IMR-90 (cell line): ENCODE data around the gene FUT1. TPM values are rescaled to one million over a fixed set of nuclear protein-coding genes. Genes with fewer than 3 reads are reported as not detected.

Source experiments
- ATAC-seq: fragments of 200-7000 bp; cut with Tn5 transposase; 2 replicates; pipeline ENCODE4 v1.9.1; 2020; ENCODE audit warnings: low read depth, mild to moderate bottlenecking, moderate library complexity
- BruUV-seq: library from RNA; stranded (reverse); fragments of 400-500 nt; replicated peaks from 2 replicates; lab custom pipeline; 2021; lab: Mats Ljungman, UMichigan
- CTCF ChIA-PET: fragments of 300-600 bp; formaldehyde crosslinking; extraction: SDS; loops from one replicate; lab custom pipeline; 2021; ENCODE audit warnings: antibody characterized with exemption; lab: Yijun Ruan, JAX
- POLR2A ChIA-PET: fragments of 300-600 bp; sonication (Branson Sonifier 250); formaldehyde crosslinking; loops from one replicate; lab custom pipeline; 2022; ENCODE audit warnings: antibody characterized with exemption; ENCODE audit not compliant: unreplicated experiment; lab: Charles Lee
- DNase-seq: peaks from one replicate; pipeline ENCODE4 v3.0.0; 2013
- H2AFZ ChIP-seq: replicated peaks from 2 replicates; pipeline ENCODE3; 2013; ENCODE audit warnings: low read length, mild to moderate bottlenecking; ENCODE audit not compliant: poor library complexity
- H2AK5ac ChIP-seq: 2 replicates; pipeline ENCODE4 v1.6.1; 2013; ENCODE audit warnings: low read depth, low read length, inconsistent platforms
- H2AK9ac ChIP-seq: replicated peaks from 2 replicates; pipeline ENCODE3; 2013; ENCODE audit warnings: mild to moderate bottlenecking, low read depth, low read length, moderate library complexity; ENCODE audit not compliant: poor library complexity
- H2BK120ac ChIP-seq: 2 replicates; pipeline ENCODE4 v1.6.1; 2013; ENCODE audit warnings: low read depth, low read length, inconsistent platforms
- H2BK15ac ChIP-seq: 3 replicates; pipeline ENCODE4 v1.6.1; 2013; ENCODE audit warnings: low read depth, low read length, inconsistent platforms
- H2BK20ac ChIP-seq: 2 replicates; pipeline ENCODE4 v1.6.1; 2013; ENCODE audit warnings: low read depth, mild to moderate bottlenecking, inconsistent platforms, low read length, moderate library complexity
- H2BK5ac ChIP-seq: 2 replicates; pipeline ENCODE4 v1.6.1; 2013; ENCODE audit warnings: mild to moderate bottlenecking, low read depth, low read length, inconsistent platforms; ENCODE audit not compliant: poor library complexity, severe bottlenecking
- H3K14ac ChIP-seq: replicated peaks from 2 replicates; pipeline ENCODE4 v1.6.1; 2013; ENCODE audit warnings: low read depth, low read length, inconsistent platforms
- H3K18ac ChIP-seq: 2 replicates; pipeline ENCODE4 v1.6.1; 2013; ENCODE audit warnings: low read depth, low read length, control low read depth
- H3K23ac ChIP-seq: 2 replicates; pipeline ENCODE4 v1.6.1; 2013; ENCODE audit warnings: low read depth, low read length, inconsistent platforms
- H3K27ac ChIP-seq: 2 replicates; pipeline ENCODE4 v1.5.1; 2013; ENCODE audit warnings: mild to moderate bottlenecking, control low read depth, low read length; ENCODE audit not compliant: insufficient read depth
- H3K27me3 ChIP-seq: 2 replicates; pipeline ENCODE4 v1.6.1; 2013; ENCODE audit warnings: low read length; ENCODE audit not compliant: control insufficient read depth, insufficient read depth
- H3K36me3 ChIP-seq: 2 replicates; pipeline ENCODE4 v1.6.1; 2013; ENCODE audit warnings: low read length, mixed read lengths; ENCODE audit not compliant: control insufficient read depth, insufficient read depth
- H3K4ac ChIP-seq: 2 replicates; pipeline ENCODE4 v1.6.1; 2013; ENCODE audit warnings: low read depth, low read length, inconsistent platforms
- H3K4me1 ChIP-seq: 2 replicates; pipeline ENCODE4 v1.6.1; 2013; ENCODE audit warnings: low read length, mixed read lengths; ENCODE audit not compliant: control insufficient read depth, insufficient read depth
- H3K4me2 ChIP-seq: 2 replicates; pipeline ENCODE4 v1.6.1; 2013; ENCODE audit warnings: low read depth, mild to moderate bottlenecking, control low read depth, low read length, moderate library complexity
- H3K4me3 ChIP-seq: 2 replicates; pipeline ENCODE4 v1.5.1; 2013; ENCODE audit warnings: low read depth, mild to moderate bottlenecking, control low read depth, low read length, moderate library complexity; ENCODE audit not compliant: insufficient read depth
- H3K56ac ChIP-seq: 2 replicates; pipeline ENCODE4 v1.6.1; 2013; ENCODE audit warnings: low read length, inconsistent platforms; ENCODE audit not compliant: insufficient read depth; ENCODE audit errors: extremely low read depth
- H3K79me1 ChIP-seq, 2 experiments: 2 replicates each; pipeline ENCODE4 v1.6.1; 2013; ENCODE audit warnings: low read length in 2 of 2, inconsistent platforms in 1 of 2, low read depth in 1 of 2
- H3K9ac ChIP-seq: 2 replicates; pipeline ENCODE4 v1.6.1; 2013; ENCODE audit warnings: low read depth, low read length, control low read depth
- H3K9me1 ChIP-seq: 2 replicates; pipeline ENCODE4 v1.6.1; 2013; ENCODE audit warnings: low read length, inconsistent platforms; ENCODE audit not compliant: insufficient read depth
- H3K9me3 ChIP-seq: 2 replicates; pipeline ENCODE4 v1.6.1; 2013; ENCODE audit warnings: low read length; ENCODE audit not compliant: control insufficient read depth, insufficient read depth
- H4K20me1 ChIP-seq: 2 replicates; pipeline ENCODE4 v1.6.1; 2013; ENCODE audit warnings: low read length, inconsistent platforms; ENCODE audit not compliant: insufficient read depth
- H4K5ac ChIP-seq: 2 replicates; pipeline ENCODE4 v1.6.1; 2013; ENCODE audit warnings: mild to moderate bottlenecking, low read depth, low read length, control low read depth
- H4K8ac ChIP-seq, 2 experiments: 2 replicates each; pipeline ENCODE4 v1.6.1; 2013; ENCODE audit warnings: low read depth in 2 of 2, low read length in 2 of 2, control low read depth in 1 of 2, inconsistent platforms in 1 of 2
- H4K91ac ChIP-seq: 2 replicates; pipeline ENCODE4 v1.6.1; 2013; ENCODE audit warnings: low read depth, low read length, inconsistent platforms; ENCODE audit not compliant: insufficient read depth
- MAFK ChIP-seq: IDR thresholded peaks from 2 replicates; pipeline ENCODE4 v1.6.1; 2012; ENCODE audit warnings: low read depth, low read length, improper control_type of control experiment
- MAZ ChIP-seq: IDR thresholded peaks from 2 replicates; pipeline ENCODE4 v1.6.1; 2012; ENCODE audit warnings: low read depth, mild to moderate bottlenecking, low read length, improper control_type of control experiment, moderate library complexity, borderline replicate concordance
- RFX5 ChIP-seq: IDR thresholded peaks from 2 replicates; pipeline ENCODE4 v1.8.0; 2012; ENCODE audit warnings: low read depth, mild to moderate bottlenecking, low read length, moderate library complexity
- USF2 ChIP-seq: fragments of 150-350 bp; IDR thresholded peaks from 2 replicates; pipeline ENCODE4 v1.6.1; 2017; ENCODE audit warnings: mild to moderate bottlenecking, antibody characterized with exemption, low read length, low read depth
- WGBS, 2 experiments: methylation state at CpG; one replicate each; pipeline versions ENCODE4 v1.1.5 to v1.1.7; 2013; ENCODE audit warnings: missing lambda C conversion rate in 2 of 2; ENCODE audit not compliant: insufficient read length in 1 of 2; ENCODE audit errors: extremely low coverage in 2 of 2; 5-methylcytosine and 5-hydroxymethylcytosine counted together
- dilution Hi-C: fragments of 300-500 bp; cut with HindIII; formaldehyde crosslinking; loops from one replicate; pipeline ENCODE4 v1.14.3; 2018; ENCODE audit warnings: low sequenced_read_pairs; ENCODE audit not compliant: unreplicated experiment
- in situ Hi-C: fragments of 300-500 bp; cut with MboI; formaldehyde crosslinking; loops from 3 replicates; pipeline ENCODE4 v1.14.3; 2019; ENCODE audit warnings: low sequenced_read_pairs, inconsistent platforms, mixed read lengths
- intact Hi-C: fragments of 100-400 bp; cut with micrococcal nuclease; formaldehyde crosslinking; loops from 2 replicates; pipeline ENCODE4 v1.10.0; 2022
- polyA plus RNA-seq, 3 experiments: library from polyadenylated mRNA; depleted of rRNA; stranded (reverse); fragments of >200 nt; gene quantifications; 2 replicates each; pipeline ENCODE4 v1.2.3, GENCODE V29; 2012; ENCODE audit warnings: low replicate concordance in 1 of 3
- total RNA-seq: library from RNA; depleted of rRNA; stranded (reverse); fragments of >200 nt; gene quantifications from 2 replicates; pipeline ENCODE4 v1.2.3, GENCODE V29; 2012

The FUT1 gene
- total and polyA plus RNA-seq, 2 of the 4 experiments (the other 2 are of a cell fraction), result 0.09 to 0.18 TPM

- Histone ChIP-seq H3K9me1 (peaks cover 7% of the 10 kb centered on the region; the same call in 1 of the 2 replicates), H4K8ac (peak overlapping the region; percentile 89), H3K4me3 (peak overlapping the region; percentile 8; the same call in 1 of the 2 replicates), H4K5ac (peak overlapping the region; percentile 78), H2BK20ac (peak overlapping the region; percentile 59), H4K20me1 (no peaks in the 10 kb centered on the region), H3K18ac (0 out of 2 replicates have a peak overlapping the region, but pooled peaks have one; percentile 2), H3K56ac (peak overlapping the region; percentile 47; the same call in 1 of the 2 replicates), H2AFZ (peak overlapping the region; percentile 92), H3K36me3 (no peaks in the 10 kb centered on the region), H4K91ac (peak overlapping the region; percentile 66), H3K79me1 (peaks cover 6 to 32% of the 10 kb centered on the region in 2 experiments; a peak in 3 of 4 replicates), H3K9ac (peak overlapping the region; percentile 34; the same call in 1 of the 2 replicates), H2AK5ac (peak overlapping the region; percentile 91), H2BK5ac (peak overlapping the region; percentile 36), H3K27me3 (no peaks in the 10 kb centered on the region), H3K4me2 (peak overlapping the region; percentile 51), H2BK120ac (peak overlapping the region; percentile 75), H3K27ac (peak overlapping the region; percentile 52), H3K14ac (peak overlapping the region; percentile 86), H3K4me1 (peaks cover 15% of the 10 kb centered on the region), H2BK15ac (peak overlapping the region; percentile 80; the same call in 2 of the 3 replicates), H2AK9ac (peak overlapping the region; percentile 97), H3K9me3 (no peaks in the 10 kb centered on the region), H3K4ac (peak overlapping the region; percentile 91), H3K23ac (peak overlapping the region; percentile 61)
- 3% methylated on average over 14 of the region's 24 CpGs; no CpG with 5 or more reads in 1 of the 2 experiments for WGBS, 2 experiments
- TF ChIP-seq RFX5, result no peak
- TF ChIP-seq MAZ, result peak; percentile 30; the same call in 1 of the 2 replicates
- no peak for TF ChIP-seq USF2
- 0 out of 2 replicates have a peak, but pooled peaks have one; percentile 35 for TF ChIP-seq MAFK
- ChIA-PET POLR2A (interaction anchor here (0.6 kb wide), 3 partner anchors 9 to 216 kb away, joined by 3 to 4 read pairs (median 3); no protein-coding TSS in a partner anchor), CTCF (interaction anchor here (0.7 to 1.5 kb wide), 3 partner anchors 41 to 277 kb away, joined by 3 read pairs; partner anchors contain the start of genes GYS1 and RUVBL2)
- BruUV-seq, result no TSS peak
- dilution Hi-C loops (no loop called here), intact Hi-C loops (no loop called here), in situ Hi-C loops (no loop called here)
- no peak for ATAC-seq
- peak; percentile 52 for DNase-seq
Measured at GRCh38 chr19:48716562-48717291, 35.7 kb downstream of the FUT1 start.
